GM13976 (cell line): ENCODE data around the gene ALG8.
"Not testable (repeated sequence)": the region's sequence is repeated elsewhere in the genome, so short reads cannot be mapped to it uniquely, and the experiment has no call there.

Experiments used
- DNase-seq: peaks from one replicate; pipeline ENCODE4 v3.0.0; 2012; ENCODE audit warnings: low spot score
- in situ Hi-C: fragments of 300-500 bp; cut with MboI; formaldehyde crosslinking; loops from one replicate; pipeline ENCODE4 v1.12.0; 2022; ENCODE audit warnings: low sequenced_read_pairs, mixed read lengths, inconsistent platforms; ENCODE audit not compliant: unreplicated experiment
- TF ChIP-seq, protein P1 (sequence below): IDR thresholded peaks from 2 replicates; pipeline ENCODE4 v1.5.1; 2012; ENCODE audit warnings: borderline replicate concordance, mild to moderate bottlenecking; ENCODE audit not compliant: insufficient read depth; ENCODE audit errors: extremely low read depth, missing control alignments, control extremely low read depth

Gene ALG8

DNA sequence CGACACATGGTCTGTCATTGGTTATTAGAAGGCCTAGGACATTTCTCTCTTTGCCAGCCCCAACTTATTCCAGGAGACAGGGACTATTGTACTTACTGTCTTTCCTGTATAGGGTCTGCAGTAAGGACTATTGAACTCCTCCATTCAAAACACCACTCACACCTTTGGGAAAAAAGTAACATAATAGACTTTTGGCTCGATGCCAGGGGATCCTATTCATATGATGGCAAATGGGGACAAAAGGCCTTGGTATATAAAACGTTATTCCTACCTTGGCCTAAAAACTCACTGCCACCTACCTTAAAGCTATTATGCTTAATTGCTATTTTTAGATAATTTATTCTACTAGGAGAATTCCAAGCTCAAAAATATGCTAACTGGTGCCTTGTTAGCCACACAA, 53.5 kb downstream of the ALG8 start:
- no peak for DNase-seq
- in situ Hi-C loops = no loop called here
- TF ChIP-seq, protein P1, sequence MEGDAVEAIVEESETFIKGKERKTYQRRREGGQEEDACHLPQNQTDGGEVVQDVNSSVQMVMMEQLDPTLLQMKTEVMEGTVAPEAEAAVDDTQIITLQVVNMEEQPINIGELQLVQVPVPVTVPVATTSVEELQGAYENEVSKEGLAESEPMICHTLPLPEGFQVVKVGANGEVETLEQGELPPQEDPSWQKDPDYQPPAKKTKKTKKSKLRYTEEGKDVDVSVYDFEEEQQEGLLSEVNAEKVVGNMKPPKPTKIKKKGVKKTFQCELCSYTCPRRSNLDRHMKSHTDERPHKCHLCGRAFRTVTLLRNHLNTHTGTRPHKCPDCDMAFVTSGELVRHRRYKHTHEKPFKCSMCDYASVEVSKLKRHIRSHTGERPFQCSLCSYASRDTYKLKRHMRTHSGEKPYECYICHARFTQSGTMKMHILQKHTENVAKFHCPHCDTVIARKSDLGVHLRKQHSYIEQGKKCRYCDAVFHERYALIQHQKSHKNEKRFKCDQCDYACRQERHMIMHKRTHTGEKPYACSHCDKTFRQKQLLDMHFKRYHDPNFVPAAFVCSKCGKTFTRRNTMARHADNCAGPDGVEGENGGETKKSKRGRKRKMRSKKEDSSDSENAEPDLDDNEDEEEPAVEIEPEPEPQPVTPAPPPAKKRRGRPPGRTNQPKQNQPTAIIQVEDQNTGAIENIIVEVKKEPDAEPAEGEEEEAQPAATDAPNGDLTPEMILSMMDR = no peak

DNA sequence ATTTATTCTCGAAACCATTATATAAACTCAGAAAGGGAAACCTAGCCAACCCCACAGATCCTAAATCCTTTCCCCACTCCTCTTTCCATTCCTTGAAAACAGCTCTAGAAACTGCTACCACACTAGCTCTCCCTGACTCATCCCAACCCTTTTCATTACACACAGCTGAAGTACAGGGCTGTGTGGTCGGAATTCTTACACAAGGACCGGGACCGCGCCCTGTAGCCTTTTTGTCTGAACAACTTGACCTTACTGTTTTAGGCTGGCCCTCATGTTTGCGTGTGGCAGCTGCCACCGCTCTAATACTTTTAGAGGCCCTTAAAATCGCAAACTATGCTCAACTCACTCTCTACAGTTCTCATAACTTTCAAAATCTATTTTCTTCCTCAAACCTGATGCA, 54.9 kb downstream of the ALG8 start:
- DNase-seq, in situ Hi-C loops: not testable (repeated sequence)

DNA sequence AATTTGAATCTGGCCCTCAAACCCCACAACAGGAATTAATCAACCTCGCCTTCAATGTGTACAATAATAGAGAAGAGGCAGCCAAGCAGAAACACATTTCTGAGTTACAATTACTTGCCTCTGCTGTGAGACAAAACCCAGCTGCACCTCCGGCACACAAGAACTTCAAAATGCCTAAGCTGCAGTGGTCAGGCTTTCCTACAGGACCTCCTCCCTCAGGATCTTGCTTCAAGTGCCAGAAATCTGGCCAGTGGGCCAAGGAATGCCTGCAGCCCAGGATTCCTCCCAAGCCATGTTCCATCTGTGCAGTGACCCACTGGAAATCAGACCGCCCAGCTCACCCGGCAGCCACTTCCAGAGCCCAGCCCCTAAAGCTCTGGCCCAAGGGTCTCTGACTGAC, 56.4 kb downstream of the ALG8 start:
- TF ChIP-seq, protein P1 = no peak
- no peak for DNase-seq
- in situ Hi-C loops = no loop called here

DNA sequence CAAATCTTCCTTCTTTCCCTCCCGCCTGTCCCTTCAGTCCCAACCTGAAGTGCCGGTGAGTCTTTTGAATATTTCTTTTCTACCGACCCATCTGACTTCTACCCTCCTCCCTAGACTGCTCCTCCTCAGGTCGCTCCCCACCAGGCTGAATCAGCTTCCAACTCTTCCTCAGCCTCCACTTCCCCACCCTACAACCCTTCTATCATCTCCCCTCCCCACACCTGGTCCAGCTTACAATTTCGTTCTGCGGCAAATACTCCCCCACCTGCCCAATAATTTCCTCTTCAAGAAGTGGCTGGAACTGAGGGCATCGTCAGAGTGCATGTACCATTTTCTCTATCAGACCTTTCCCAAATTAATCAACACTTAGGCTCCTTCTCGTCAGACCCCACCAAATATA, 57.3 kb downstream of the ALG8 start:
- in situ Hi-C loops = no loop called here
- no peak for DNase-seq
- TF ChIP-seq, protein P1 = no peak

DNA sequence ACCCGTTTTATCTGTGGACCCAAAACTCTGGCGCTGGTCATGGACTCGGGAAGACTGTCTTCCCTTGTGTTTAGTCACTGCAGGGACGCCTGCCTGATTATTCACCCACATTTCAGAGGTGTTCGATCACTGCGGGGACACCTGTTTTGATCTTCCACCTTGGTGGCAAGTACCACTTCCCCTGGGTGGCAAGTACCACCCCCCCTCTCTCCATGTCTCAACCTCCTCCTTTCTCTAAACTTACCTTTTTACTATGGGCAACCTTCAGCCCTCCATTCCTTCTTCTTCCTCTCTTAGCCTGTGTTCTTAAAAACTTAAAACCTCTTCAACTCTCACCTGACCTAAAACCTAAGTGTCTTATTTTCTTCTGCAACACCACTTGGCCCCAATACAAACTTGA, 57.8 kb downstream of the ALG8 start:
- in situ Hi-C loops = no loop called here
- TF ChIP-seq, protein P1 = no peak
- no peak for DNase-seq

DNA sequence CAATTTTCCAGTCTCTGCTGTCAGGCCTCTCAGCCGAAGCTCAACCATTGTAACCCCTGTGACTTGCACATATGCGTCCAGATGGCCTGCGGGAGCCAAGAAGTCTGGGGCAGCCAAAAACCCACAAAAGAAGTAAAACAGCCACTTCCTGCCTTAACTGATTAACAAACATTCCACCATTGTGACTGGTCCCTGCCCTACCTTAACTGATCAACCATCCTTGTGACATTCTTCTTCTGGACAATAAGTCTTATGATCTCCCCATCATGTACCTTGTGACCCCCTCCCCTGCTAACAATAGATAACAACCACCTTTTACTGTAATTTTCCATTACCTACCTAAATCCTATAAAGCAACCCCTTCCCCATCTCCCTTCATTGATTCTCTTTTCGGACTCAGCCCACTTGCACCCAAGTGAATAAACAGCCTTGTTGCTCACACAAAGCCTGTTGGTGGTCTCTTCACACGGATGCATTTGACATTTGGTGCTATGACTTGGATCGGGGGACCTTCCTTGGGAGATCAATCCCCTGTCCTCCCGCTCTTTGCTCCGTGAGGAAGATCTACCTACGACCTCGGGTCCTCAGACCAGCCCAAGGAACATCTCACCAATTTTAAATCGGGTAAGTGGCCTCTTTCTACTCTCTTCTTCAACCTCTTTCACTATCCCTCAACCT, 58.5 kb downstream of the ALG8 start:
- no peak for DNase-seq
- TF ChIP-seq, protein P1 = no peak
- in situ Hi-C loops = no loop called here

DNA sequence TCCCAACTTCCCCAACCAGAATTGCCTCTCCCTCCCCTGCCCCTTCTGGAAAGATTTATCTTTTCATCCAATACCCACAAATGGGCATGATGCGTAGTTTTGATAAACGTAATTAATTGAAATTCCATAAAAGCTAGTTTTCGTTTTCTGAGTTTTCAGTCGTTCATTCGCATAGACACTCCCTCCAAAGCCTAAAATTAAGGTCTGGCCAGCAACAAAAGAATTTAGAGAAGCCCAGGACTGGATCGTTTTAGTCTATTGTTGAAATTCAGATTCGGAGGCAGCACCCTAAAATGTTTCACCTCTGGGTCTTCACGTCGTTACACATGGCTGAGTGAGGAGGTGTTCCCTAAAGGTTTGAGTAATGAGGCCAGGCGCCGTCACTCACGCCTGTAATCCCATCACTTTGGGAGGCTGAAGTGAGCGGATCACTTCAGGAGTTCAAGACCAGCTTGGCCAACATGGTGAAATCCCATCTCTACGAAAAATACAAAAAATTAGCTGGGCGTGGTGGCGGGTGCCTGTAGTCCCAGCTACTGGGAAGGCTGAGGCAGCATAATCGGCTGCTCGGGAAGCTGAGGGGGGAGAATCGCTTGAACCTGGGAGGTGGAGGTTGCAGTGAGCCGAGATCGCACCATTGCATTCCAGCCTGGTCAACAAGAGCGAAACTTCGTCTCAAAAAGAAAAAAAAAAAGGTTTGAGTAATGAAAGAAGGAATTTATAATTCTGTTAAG, 59.2 kb downstream of the ALG8 start:
- DNase-seq = no peak
- in situ Hi-C loops = no loop called here
- TF ChIP-seq, protein P1 = no peak
